ENCODE measurements around the gene MYH13.
"Not testable (repeated sequence)": the region's sequence is repeated elsewhere in the genome, so short reads cannot be mapped to it uniquely, and the experiment has no call there.

MYH13 gene

GRCh38 chr17:10295728-10296343 is 77.0 kb downstream of the MYH13 start:
- FAIRE-seq, result no peak

GRCh38 chr17:10294180-10294579 is 78.6 kb downstream of the MYH13 start:
- no peak for FAIRE-seq

DNA sequence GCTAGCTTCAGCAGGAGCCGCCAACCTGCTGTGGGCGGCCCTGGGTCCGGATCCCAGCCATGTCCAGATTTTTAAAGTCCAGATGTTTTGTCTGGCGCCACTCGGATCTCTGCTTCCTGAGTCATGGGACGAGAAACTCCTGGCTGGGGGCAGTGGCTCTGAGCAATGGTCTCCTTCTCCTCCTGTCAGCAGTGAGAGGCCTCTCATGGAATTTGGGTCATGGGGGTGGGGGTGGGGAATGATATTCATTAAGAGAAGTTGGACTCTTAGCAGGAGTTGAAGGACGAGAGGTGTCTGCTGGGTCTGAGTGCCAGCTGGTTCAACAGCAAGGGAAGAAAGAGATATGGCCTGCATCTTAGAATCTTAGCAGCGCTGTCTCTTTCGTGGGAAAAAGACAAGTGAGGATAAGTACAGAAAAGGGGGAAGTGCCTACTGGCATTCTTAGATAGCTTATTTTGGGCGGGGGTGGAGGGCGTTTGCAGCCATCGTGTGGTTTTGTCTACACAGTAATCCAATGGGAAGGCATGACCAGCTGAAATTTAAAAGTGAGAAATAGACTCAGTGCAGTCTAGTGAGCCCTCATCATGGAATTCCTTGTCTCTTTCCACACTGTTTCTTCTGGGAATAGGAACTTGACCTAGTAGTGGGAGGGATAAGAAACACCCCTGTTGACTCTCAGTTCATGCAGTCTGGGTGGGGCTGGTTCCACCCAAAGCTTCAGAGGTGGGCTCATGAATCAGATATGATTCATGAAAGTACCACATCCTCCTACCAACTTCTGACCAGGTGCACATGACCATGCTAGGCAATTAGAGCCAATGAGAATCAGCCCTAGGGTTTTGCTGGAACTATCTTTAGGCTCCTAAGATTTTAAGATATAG is 80.5 kb downstream of the MYH13 start:
- FAIRE-seq, result no peak

- FAIRE-seq, result not testable (repeated sequence)
Measured at GRCh38 chr17:10291576-10291975, 81.2 kb downstream of the MYH13 start.

DNA sequence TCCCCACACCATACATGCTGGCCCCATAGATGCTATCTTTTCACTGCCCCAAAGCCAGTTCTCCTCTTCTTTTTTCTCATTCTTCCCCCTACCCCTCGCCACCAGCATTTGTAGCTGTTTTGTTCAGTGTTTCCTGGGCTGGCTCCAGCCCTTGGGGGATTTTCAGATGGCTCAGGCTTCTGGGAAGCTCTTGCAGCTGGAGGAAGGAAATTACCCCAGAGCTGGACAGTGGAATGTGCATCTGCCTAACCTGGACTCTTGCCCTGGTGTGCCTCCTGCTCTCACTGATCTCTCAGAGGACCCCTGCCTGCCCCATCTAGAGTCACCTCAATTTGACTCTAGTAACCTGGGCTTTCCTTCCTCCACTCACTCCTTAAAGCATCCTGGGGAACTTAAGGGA is 82.8 kb downstream of the MYH13 start:
- no peak for FAIRE-seq

GRCh38 chr17:10286324-10286723 is 86.5 kb downstream of the MYH13 start:
- FAIRE-seq, result no peak

DNA sequence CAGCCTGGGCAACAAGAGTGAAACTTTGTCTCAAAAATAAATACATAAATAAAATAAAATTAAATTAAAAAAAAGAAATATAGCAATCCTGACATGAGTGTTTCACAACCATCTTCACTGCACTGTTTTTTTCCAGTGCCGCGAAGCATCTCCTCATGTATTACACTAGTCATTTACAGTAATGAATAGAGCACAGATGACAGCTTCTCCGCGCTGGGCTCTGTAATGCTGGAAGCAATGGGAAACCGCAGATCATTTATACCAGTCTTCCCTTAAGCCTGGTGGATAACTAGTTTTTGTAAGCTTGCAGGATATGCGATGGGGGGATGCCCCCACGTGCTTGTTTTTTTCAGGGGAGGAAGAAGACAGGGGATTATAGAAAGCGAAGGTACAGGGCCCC is 86.9 kb downstream of the MYH13 start:
- no peak for FAIRE-seq

GRCh38 chr17:10280068-10280467 is 92.7 kb downstream of the MYH13 start:
- FAIRE-seq, result no peak

DNA sequence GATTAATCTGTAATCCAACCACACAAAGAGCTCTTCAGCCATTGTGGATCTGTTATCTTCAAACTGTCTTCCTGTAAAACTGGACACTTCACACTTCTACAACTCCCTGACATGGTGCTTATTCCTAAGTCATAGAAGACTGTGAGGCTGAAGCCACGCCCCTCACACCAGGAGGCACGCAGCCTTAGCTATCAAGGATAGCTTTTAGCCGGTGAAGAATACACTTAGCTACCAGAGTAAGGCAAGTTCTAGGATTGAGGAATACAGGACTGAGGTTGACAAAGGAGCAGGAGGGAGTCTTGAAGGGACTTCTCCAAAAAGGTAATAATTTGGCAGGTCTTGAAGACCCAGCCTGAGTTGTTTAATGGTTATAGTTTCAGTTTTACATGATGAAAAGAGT is 94.6 kb downstream of the MYH13 start:
- no peak for FAIRE-seq

DNA sequence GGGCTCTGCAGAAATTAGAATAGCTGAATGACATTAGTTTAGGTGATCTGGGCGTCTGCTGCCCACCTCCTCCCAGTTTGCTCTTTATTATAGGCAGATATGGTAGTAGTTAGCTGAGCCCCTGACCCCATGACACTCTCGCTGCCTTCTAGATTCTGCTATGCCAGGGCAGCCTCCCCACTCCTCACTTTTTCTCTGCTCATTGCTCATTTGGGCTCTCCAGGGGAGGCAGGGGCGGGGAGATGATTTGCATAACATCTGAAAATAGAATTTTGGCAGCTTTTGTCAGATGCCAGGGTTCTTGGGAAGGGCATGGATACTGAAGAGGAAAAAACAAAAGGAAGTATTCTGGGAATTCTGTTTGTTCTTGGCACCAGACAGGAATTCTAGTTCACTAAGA is 96.4 kb downstream of the MYH13 start:
- no peak for FAIRE-seq

DNA sequence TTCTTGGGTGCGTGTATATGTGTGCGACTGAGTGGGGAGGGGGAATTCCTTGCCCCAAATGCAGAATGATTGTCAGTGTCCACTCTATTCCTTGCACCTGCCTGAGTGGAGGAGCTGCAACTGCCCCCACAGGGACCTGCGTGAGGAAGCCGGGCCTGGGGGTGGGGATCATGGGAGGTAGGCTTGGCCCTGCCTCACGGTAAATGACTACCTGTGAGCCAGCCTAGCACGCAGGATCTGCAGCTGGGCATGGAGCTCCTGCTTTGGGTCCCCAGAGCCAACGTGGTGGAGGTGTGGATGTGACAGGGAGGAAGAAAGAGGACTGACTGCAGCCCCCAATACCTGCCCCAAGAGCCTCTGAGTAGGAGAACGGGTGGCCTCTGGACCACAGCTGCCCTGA is 97.4 kb downstream of the MYH13 start:
- no peak for FAIRE-seq

DNA sequence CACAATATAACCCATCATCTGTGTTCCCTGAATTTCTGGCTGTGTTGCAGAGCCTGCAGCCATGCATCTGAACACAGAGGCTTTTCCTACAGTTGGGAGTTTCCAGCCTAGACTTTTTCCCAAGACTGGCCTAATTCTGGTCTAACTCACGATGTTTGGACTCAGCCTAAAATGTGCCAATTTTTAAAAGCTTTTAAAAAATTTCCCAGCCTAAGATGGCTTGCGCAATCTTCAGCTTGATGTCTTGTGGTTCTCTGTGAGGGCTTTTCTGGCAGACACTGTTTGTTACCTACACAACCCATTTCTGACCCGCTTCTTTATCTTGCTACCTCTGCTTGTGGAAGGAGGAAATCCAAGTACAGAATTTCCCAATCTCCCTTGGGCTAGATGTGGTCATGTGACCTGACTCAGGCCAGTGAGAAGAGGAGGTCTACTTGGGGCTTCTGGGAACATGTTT is 101.7 kb downstream of the MYH13 start:
- FAIRE-seq, result no peak

- no peak for FAIRE-seq
Measured at GRCh38 chr17:10270258-10270657, 102.5 kb downstream of the MYH13 start.

DNA sequence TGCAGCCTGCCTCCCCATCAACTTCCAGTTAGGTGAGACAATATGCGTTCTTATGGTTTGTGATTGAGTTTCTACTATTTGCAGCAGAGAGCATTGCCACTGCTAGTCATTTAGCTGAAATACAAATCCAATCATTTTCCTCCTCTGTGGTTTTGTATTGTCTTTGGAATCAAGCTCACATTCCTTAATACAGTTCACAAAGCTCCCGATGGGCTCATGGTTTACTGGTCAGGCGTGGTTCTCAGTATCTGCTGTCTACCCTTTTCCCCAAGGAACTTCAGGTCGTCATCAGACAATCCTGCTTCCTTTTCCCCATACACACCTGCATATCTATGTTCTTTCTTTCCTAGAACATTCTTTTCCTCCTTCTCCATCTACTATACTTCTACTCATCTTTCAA is 104.8 kb downstream of the MYH13 start:
- FAIRE-seq, result no peak

DNA sequence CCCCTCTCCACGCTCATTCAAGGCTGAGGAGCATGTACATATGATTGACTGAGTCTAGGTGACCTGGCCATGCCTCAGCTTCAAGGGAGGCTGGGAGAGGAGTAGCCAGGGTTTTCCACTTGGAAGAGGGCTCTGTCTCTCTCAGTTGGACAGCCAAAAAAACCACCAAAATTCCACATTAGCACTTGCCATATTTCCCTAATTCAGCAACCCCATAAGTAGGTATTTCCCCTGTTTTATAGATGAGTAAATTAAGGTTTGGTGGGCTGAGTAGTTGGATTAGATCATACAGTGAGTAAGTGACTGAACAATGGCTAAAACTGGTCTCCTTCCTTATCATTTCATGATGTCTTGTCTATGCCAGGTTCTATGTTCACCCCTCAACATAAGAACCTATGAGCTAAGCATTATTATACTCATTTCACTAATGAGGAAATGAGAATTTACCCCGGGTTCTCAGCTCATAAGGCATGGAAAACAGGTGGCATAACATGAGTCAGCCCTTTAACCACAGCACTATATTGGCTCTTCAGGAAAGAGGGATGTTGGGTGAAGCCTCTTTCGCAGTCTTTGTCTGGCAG is 106.4 kb downstream of the MYH13 start:
- FAIRE-seq, result no peak

- no peak for FAIRE-seq
Measured at GRCh38 chr17:10265100-10265810, 107.6 kb downstream of the MYH13 start.

DNA sequence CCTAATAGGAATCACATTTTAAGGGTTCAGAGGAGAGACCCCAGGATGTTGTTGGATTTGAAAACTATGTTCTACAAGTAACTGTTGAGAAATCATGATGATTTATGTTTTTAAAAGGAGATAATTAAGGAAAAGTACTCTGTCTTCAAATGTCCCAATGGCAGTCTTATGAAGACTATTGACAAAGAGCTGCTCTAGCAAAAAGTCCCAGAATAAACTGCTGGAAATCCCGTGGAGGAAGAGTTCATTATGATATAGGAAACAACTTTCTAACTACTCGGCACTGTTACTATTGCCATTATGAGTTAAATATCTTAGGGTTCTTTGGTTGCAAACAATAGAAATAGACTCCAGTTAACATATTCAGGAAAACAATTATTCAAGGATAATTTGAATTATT is 108.8 kb downstream of the MYH13 start:
- no peak for FAIRE-seq

DNA sequence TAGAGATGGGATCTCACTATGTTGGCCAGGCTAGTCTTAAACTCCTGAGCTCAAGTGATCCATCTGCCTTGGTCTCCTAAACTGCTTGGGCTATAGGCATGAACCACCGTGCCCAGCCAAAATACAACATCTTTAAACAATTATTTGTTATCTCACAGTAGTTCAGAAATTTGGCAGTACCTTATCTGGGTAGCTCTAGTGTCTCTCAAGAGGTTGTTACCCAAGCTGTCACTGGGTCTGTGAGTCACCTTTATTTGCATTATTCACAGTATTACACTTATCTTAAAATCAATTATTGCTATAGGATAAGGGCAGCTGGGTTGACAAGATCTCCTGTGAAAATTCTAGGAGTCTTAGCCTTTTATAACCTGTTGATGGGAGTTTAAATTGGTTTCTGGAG is 110.4 kb downstream of the MYH13 start:
- FAIRE-seq, result no peak

- no peak for FAIRE-seq
Measured at GRCh38 chr17:10261098-10261497, 111.7 kb downstream of the MYH13 start.

GRCh38 chr17:10251212-10251948 is 121.4 kb downstream of the MYH13 start:
- FAIRE-seq, result no peak

Data from G401.6 (cell line).